Posterior vena cava (tissue), 2 donors: ENCODE data around the gene BMERB1. TPM values are rescaled to one million over a fixed set of nuclear protein-coding genes. Genes with fewer than 3 reads are reported as not detected.
"Not testable (repeated sequence)": the region's sequence is repeated elsewhere in the genome, so short reads cannot be mapped to it uniquely, and the experiment has no call there.

Experiments used
- DNase-seq: peaks from one replicate; pipeline ENCODE4 v3.0.0-alpha.2; 2020; ENCODE audit warnings: low spot score
- intact Hi-C, 2 donors: fragments of 100-400 bp; cut with DNase I; formaldehyde crosslinking; loops; one replicate each; pipeline versions ENCODE4 v1.14.1 to v1.14.2; 2022 to 2023
- total RNA-seq, 2 donors: library from RNA; stranded (reverse); fragmentation: NEBNext Ultra II Directional; extraction: Animal tissue kit (Norgen Biotek cat#: 25700); gene quantifications; one replicate each; pipeline ENCODE4 v1.2.1, GENCODE V29; 2021
- donor health status: DM: yes; HTN: yes; CAD: no.
- donor health status: DM: yes; HTN: yes; CAD: no.

The BMERB1 gene
- total RNA-seq, 2 donors from 2014 or later, result 63.6 to 64.0 TPM

DNA sequence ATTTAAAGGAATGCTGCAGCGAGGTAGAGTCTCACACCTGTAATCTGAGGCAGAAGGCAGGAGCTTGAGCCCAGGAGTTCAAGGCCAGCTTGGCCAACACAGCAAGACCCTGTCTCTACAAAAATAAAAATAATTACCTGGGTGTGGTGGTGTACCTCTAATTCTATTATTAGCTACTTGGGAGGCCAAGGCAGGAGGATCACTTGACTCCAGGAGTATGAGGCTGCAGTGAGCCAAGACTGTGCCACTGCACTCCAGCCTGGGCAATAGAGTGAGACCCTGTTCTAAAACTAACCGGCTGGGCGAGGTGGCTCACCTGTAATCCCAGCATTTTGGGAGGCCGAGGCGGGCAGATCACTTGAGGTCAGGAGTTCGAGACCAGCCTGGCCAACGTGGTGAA is 18.9 kb downstream of the BMERB1 start:
- intact Hi-C loops, DNase-seq: not testable (repeated sequence)

DNA sequence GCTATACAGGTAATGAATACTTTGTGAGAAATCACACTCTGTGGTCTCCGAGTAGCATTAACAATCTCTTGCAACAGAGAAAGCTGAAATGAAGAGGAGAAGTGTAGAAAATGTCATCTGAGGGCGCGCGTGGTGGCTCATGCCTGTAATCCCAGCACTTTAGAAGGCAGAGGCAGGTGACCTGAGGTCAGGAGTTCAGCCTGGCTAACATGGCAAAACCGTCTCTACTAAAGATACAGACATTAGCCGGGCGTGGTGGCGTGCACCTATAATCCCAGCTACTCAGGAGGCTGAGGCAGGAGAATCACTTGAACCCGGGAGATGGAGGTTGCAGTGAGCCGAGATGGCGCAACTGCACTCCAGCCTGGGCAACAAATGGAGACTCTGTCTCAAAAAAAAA is 20.5 kb downstream of the BMERB1 start:
- intact Hi-C loops, DNase-seq: not testable (repeated sequence)

DNA sequence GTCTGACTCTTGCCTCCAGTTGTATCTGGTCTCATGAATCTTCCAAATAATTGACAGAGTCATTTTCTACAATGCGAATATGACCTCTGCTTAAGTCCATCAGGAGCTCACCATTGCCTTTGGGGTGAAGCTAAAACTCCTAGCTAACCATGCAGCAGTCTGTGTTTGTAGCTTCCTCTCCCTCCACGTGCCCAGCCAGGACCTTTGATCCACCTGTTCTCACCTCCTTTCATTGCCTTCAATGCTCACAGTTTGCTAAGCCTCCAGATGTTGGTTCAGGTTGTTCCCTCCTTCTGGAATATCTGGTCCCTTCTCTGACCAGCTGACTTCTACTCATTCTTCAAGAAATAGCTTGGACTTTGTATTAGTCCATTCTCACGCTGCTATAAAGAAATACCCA is 23.0 kb downstream of the BMERB1 start:
- DNase-seq, result no peak
- intact Hi-C loops, result no loop called here

DNA sequence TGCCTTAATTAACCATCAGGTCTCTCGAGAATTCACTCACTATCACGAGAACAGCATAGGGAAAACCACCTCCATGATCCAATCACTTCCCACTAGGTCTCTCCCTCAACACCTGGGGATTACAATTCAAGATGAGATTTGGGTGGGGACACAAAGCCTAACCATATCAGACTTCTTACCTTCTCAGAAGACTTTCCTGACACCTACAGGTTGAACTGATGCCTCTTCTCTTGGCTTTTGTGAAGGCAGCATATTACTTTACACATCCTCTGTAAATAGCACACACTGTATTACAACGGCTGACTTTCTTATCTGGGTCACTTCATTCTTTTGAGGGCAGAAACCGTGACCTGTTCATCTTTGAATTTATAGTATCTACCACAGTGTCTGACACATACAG is 23.6 kb downstream of the BMERB1 start:
- intact Hi-C loops, result no loop called here
- DNase-seq, result no peak

DNA sequence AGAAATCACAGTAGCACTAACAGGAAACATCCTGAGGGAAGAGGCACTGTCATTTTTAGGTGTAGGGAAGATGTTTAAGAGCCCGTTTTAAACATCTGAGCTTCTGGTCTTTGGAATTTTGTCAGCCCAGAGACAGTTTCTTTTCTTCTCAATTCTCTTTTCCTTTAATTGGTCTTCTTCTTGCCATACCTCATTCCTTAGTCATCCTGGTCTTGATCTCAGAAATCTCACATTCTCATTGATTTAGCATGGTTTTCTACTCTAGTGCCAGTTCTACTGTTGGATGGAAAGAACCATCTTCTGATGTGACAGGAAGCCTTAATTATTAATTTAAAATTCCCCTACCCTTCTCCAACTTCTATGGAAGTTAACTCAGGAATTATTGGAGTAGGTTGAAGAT is 25.4 kb downstream of the BMERB1 start:
- intact Hi-C loops, result no loop called here
- no peak for DNase-seq

DNA sequence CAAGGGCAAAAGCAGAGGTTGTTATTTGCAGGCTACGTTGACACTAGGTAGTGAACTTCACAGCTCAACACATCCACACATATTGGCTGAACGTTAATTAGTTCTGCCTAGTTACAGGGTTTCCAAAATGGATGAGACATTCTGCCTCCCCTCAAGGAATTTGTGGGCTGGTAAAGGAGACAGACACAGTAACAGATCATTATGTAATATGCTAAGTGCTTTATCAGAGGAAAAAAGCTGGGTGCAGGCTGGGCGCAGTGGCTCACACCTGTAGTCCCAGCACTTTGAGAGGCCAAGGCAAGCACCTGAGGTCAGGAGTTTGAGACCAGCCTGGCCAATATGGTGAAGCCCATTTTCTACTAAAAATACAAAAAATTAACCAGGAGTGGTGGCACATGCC is 26.2 kb downstream of the BMERB1 start:
- DNase-seq, result no peak
- intact Hi-C loops, result no loop called here

DNA sequence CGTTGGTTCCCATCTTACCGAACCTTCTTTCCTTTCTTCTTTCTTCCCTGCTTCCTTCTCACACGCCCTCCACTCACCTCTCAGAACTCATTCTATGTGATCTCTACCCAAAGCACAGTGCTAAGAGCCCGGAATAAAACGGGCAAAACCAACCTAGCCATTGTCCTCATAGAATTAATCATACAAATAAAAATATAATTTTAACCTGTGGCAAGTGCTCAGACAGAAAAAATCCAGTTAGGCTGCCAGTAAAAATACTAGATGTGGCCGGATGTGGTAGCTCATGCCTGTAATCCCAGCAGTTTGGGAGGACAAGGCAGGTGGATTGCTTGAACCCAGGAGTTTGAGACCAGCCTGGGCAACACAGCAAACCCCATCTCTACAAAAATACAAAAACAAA is 27.0 kb downstream of the BMERB1 start:
- no peak for DNase-seq
- intact Hi-C loops, result no loop called here

DNA sequence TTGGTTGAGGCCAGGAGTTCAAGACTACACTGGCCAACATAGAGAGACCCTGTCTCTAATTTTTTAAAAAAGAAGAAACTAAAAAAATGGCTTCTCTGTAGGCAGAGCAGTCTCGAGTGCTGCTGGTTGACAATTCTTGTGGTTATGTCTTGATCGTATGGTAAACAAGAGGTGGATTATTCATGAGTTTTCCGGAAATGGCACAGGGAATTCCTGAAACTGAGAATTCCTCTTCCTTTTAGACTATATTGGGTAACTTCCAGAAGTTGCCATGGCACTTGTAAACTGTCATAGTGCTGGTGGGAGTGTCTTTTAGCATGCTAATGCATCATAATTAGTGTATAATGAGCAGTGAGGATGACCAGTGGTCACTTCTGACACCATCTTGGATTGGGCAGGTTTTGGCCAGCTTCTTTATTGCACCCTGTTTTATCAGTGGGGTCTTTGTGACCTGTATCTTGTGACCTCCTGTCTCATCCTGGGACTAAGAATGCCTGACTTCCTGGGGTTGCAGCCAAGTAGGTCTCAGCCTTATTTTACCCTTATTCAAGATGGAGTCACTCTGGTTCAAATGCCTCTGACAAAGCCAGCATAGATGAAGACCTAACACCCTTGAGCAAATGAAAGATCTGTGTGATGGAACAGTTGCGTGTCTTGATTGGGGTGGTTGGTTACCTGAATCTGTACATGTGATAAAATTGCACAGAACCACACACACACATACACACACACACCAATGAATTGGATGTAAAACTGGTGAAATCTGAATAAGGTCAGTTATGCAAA is 30.2 kb downstream of the BMERB1 start:
- DNase-seq, result no peak
- intact Hi-C loops, result no loop called here

DNA sequence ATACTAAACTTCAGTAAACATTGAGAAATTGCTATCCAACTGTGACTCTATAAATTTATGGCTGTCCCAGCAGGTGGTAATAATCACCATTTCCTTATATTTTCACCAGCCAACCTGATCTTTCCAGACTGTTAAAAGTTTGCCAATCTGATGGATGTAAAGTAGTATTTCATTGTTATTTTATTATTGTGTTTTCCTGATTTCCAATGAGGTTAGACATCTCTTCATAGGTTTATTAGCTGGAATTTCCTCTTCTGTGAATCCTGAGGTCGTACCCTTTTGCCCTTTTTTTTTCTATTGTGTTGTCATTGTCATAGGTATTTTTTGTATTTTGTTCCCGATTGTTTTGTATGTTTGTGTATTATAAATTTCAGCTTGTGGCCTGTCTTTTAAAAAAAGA is 31.7 kb downstream of the BMERB1 start:
- intact Hi-C loops, result no loop called here
- no peak for DNase-seq

DNA sequence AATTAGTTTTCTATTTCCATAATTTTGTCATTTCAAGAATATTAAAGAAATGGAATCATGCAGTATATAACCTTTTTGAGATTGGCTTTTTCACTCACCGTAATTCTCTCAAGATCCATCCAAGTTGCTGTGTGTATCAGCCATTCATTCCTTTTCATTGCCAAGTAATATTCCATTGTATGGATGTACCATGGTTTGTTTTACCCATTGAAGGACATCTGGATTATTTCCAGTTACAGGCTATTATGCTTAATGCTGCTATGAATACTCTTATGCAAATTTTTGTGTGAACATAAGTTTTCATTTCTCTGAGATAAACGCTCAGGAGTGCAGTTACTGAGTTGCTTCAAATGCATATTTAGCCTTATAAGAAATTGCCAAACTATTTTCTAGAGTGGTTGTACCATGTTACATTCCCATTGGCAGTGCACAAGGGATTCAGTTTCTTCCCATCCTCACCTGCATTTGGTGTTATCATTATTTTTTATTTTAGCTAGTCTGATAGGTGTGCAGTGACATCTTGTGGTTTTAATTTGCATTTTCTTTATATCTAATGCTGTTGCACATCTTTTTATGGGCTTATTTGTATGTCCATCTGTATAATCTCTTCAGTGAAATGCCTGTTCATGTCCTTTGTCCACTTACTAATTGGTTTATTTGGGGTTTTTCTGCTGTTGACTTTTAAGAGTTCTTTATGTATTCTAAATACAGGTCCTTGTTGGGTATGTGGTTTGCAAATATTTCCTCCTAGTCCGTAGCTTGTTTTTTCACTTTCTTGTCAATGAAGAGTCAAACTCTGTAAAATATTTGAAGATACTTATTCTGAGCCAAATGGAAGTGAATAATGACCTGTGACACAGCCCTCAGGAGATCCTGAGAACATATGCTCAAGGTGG is 32.7 kb downstream of the BMERB1 start:
- intact Hi-C loops, result no loop called here
- DNase-seq, result no peak

DNA sequence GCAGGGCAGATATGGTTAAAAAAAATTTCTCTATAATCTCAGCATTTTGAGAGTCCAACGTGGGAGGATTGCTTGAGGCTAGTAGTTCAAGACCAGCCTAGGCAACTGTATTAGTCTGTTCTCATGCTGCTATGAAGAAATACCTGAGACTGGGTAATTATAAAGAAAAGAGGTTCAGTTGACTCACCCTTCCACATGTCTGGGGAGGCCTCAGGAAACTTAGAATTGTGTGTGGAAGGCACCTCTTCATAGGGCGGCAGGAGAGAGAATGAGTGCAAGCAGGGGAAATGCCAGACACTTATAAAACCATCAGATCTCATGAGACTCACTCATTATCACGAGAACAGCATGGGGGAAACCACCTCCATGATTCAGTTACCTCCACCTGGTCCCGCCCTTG is 42.6 kb downstream of the BMERB1 start:
- DNase-seq, intact Hi-C loops: not testable (repeated sequence)

DNA sequence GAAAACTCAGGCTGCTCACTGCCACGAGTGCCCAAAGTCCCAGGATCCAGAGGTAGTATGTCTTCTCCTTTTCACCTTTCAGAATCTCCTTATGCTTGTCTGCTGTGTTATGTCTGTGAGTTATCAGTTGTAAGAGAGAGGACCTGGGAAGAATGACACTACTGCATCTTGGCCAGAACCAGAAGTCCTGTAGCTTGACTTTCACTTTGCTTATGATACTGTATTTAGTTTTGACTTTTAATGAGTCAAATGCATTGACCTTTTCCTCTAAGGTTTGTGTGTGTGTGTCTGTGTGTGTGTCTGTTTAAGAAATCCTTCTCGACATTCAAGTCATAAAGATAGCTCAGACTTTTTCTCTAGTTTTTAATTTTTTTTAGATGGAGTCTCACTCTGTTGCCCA is 43.4 kb downstream of the BMERB1 start:
- intact Hi-C loops, result no loop called here
- DNase-seq, result no peak

DNA sequence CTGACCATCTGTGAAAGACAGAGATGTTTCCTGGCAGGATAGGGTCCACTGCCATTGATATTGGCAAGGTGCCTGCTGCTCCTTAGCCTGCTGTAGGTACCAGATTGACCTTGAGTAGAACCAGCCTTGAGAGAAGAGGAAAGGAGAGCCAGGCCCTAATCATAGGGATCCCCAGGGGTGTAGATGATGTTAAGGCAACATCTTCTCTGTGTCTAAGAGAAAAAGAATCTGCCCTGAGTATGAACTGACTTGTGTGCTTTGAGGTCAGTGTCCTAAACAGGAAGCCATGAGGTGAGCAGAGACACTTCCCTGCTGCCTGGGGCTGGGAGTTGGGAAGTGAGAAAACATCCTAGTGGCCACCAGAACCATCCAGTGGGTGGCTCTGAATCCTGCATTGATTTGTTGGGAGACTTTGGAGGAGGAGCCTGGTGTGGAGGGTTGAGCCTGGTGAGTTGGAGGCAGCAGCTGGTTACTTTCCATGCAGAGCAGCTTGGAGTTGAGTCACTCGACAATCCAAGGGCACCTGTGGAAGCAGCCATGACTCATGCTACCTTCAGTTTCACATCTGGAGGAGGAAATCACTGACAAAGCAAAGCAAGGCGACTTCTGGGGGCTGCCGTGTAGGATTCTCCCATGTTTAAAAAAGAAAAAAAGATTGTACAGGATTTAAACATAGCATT is 47.8 kb downstream of the BMERB1 start:
- DNase-seq, result no peak
- intact Hi-C loops, result no loop called here

DNA sequence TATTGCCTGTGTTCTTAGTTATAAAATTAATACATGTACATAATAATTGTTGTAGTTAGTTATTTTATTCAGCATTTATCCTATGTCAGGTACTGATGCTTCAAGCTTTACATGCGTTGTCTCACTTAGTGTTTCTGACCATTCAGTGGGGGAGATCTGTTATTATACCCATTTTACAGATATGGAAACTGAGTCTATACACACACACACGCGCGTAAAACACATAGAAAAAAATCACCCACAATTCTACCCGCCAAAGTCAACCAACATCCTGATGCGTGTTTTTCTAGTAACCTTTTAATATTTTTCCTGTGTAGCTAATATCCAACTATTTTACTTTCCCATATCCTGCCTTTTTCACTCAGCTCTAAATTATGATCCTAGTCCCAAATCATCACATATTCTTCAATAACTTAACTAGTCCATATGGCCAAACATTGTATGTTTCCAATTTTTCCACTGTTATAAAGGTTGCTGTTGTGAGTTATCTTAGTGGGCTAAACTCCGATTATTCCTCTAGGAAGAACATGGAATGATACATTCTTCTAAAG is 48.4 kb downstream of the BMERB1 start:
- no peak for DNase-seq
- intact Hi-C loops, result no loop called here

DNA sequence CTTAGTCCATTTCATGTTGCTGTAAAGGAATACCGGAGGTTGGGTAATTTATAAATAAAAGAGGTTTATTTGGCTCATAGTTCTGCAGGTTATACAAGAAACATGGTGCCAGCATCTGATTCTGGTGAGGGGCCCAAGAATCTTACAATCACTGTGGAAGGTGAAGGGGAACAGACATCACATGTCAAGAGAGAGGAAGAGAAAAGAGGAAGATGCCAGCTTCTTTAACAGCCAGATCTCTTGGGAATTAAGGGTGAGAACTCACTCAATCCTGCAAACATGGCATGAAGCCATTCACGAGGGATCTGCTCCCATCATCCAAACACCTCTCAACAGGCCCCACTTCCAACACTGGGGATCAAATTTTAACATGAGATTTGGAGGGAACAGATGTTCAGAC is 49.5 kb downstream of the BMERB1 start:
- no peak for DNase-seq
- intact Hi-C loops, result no loop called here

DNA sequence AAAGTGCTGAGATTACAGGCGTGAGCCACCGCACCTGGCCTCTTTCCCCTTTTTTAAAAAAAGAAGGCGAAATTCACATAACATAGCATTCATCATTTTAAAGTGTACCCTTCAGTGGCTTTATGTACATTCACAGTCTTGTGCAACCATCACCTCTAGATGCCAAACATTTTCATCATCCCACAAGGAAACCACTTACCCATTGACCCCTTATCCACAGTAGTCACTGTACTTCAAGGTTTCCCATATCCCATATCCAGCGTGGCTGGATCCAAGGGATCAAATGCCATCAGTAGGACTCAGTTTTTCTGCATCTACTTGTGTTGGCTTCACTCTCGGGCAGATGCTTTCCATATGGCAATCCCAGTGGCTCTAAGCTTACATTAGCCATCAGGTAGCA is 50.3 kb downstream of the BMERB1 start:
- DNase-seq, result no peak

DNA sequence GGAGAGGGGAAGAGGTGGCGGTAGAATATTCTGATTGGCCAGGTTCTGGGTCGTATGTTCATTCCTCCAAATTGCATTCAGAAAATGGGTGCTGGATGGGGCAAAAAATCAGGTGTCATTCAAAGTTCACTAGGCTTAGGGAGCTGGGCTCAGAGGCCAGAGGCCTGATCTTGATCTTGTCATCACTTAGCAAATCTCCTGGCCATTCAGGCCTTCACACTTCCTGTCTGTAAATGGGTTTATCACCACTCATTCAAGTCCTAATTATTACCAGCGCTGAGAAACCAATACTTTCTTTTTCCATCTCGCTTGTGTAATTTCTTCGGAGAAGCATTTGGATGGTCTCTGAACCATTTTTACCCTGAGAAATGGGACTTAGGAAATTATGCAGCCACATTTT is 50.8 kb downstream of the BMERB1 start:
- intact Hi-C loops, result no loop called here
- no peak for DNase-seq

More for the DNA sequence above, 50.3 kb downstream of the BMERB1 start:
- intact Hi-C loops, result no loop called here

DNA sequence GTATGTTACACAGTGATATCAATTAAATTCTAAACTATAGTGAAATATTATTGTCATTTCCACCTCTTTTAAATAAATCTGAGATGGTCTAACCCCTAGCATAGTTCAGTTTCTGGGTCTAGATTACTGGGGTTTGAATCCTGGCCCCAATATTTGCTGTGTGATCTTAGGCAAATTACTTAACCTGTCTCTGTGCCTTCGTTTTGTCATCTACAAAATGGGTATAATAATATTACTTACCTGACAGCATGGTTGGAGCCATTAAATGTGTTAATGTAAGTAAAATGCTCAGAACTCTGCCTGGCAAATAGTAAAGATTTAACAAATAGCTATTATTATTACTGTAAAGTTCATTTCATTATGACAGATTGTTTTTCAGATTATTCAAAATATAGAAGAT is 52.3 kb downstream of the BMERB1 start:
- no peak for DNase-seq
- intact Hi-C loops, result no loop called here

DNA sequence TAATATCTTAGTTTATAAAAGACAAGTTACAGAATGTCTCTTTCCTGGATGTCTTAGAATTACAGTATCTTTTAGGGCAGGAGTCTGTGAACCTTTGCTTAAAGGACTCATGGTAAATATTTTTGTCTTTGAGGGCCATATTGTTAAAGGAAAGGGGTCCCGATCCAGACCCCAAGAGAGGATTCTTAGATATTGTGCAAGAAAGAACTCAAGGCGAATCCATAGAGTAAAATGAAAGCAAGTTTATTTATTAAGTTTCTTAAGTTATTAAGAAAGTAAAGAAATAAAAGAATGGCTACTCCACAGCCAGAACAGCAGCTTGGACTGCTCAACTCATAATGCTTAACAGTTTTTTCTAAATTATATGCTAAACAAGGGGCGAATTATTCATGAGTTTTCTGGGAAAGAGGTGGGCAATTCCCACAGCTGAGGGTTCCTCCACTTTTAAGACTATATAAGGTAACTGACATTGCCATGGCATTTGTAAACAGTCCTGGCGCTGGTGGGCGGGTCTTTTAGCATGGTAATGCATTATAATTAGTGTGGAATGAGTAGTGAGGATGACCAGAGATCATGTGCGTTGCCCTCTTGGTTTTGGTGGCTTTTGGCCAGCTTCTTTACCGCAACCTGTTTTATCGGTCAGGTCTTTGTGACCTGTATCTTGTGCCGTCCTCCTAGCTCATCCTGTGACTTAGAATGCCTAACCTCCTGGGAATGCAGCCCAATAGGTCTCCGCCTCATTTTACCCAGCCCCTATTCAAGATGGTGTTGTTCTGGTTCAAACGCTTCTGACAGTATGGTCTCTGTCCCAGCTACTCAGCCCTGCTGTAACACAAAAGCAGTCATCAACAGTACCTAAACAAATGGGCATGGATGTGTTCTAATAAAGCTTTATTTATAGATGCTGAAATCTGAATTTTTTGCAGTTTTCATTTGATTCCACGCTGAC is 53.2 kb downstream of the BMERB1 start:
- DNase-seq, result no peak
- intact Hi-C loops, result no loop called here
